ENCODE measurements around the gene FKBP2. TPM values are rescaled to one million over a fixed set of nuclear protein-coding genes. Genes with fewer than 3 reads are reported as not detected.
A peak's percentile ranks its signal among the peaks of the same experiment; 100 is the strongest.

Gene FKBP2
- polyA plus RNA-seq, 3 donors from 2014 or later, result 110 to 142 (median 130) TPM

GRCh38 chr11:64208086-64208795, 32.7 kb upstream of the FKBP2 start:
- DNase-seq, result no peak
- Mint-ChIP-seq H3K36me3 (peaks cover 14 to 24% (median 19%) of the 10 kb centered on the region in 3 donors), H3K27me3 (ENCODE audit: low read depth in 3 of 3) (peaks cover 5 to 11% (median 6%) of the 10 kb centered on the region in 3 donors), H3K4me1 (peaks cover 43 to 45% of the 10 kb centered on the region in 2 donors), H3K4me3 (peak overlapping the region; percentile 90 to 95 (median 91)), H3K9me3 (no peaks in the 10 kb centered on the region), H3K27ac (peak overlapping the region; percentile 91 to 96 (median 95))

GRCh38 chr11:64208796-64209562, 31.9 kb upstream of the FKBP2 start:
- DNase-seq, result no peak
- Mint-ChIP-seq H3K9me3 (no peaks in the 10 kb centered on the region), H3K4me3 (peak overlapping the region; percentile 31 to 91 (median 54)), H3K4me1 (peaks cover 44 to 45% of the 10 kb centered on the region in 2 donors), H3K27me3 (ENCODE audit: low read depth in 3 of 3) (peaks cover 5 to 10% (median 6%) of the 10 kb centered on the region in 3 donors), H3K36me3 (peaks cover 14 to 19% (median 15%) of the 10 kb centered on the region in 3 donors), H3K27ac (peak overlapping the region; percentile 79 to 96 (median 95))

DNA sequence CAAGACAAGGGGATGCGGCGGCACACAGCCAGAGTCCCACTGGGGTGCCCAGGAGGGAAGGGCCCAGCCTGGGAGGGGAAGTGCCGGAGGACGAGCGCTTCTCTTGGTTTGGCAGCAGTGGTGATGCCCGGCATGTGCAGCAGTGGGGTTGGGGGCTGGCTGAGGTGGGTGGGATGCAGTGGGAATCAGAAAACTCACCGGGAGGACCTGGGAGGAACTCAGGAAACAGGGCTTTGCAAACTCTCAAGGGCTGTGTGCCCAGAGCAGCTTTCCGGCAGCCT, 31.4 kb upstream of the FKBP2 start:
- peak overlapping the region in 3 of 5 donors; percentile 41 to 47 (median 44) for H3K4me3 Mint-ChIP-seq
- peaks cover 39 to 41% of the 10 kb centered on the region in 2 donors for H3K4me1 Mint-ChIP-seq

DNA sequence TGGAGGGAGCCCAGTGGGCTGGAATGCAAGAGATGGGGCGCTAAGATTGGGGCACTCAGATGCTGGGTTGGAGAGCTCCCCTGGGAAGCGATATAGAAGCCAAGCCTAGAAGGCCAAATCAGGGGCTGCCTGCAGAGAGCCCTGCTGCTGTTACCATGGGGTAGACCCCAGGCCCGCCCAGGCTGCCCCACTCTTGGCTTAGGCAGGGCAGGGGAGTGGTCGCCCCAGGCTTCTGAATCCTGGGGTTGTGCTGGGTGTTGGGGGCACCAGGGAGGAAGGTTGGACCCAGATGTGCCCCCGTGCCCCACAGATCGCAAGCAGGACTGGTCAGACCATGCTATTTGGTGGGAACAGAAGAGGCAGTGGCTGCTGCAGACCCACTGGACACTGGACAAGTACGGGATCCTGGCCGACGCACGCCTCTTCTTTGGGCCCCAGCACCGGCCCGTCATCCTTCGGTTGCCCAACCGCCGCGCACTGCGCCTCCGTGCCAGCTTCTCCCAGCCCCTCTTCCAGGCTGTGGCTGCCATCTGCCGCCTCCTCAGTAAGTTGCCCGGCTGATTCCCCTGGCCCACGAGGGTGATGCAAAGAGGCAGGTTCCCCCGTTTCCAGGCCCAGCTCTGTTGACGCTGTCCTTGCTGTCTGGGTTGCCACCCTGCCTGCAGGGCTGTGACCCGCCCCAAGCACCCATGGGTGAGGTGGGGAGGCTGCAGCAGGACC, 30.4 kb upstream of the FKBP2 start:
- peaks cover 12 to 17% (median 14%) of the 10 kb centered on the region in 3 donors for H3K36me3 Mint-ChIP-seq
- no peaks in the 10 kb centered on the region for H3K9me3 Mint-ChIP-seq
- H3K27ac Mint-ChIP-seq, result peak overlapping the region in 5 of 6 donors; percentile 20 to 95 (median 60)
- peaks cover 39 to 43% of the 10 kb centered on the region in 2 donors for H3K4me1 Mint-ChIP-seq
- H3K27me3 Mint-ChIP-seq (ENCODE audit: low read depth in 3 of 3), result peaks cover 2 to 6% (median 5%) of the 10 kb centered on the region in 3 donors
- no peak for DNase-seq
- no peak overlapping the region for H3K4me3 Mint-ChIP-seq

More for the DNA sequence above, 31.4 kb upstream of the FKBP2 start:
- Mint-ChIP-seq H3K36me3 (peaks cover 11 to 14% (median 11%) of the 10 kb centered on the region in 3 donors), H3K27me3 (ENCODE audit: low read depth in 3 of 3) (peaks cover 4 to 8% (median 6%) of the 10 kb centered on the region in 3 donors), H3K27ac (peak overlapping the region; percentile 20 to 96 (median 60)), H3K9me3 (no peaks in the 10 kb centered on the region)
- DNase-seq, result no peak

- H3K27ac Mint-ChIP-seq, result peak overlapping the region in 2 of 6 donors; percentile 3 to 30
- H3K36me3 Mint-ChIP-seq, result peaks cover 12 to 17% (median 14%) of the 10 kb centered on the region in 3 donors
- no peaks in the 10 kb centered on the region for H3K9me3 Mint-ChIP-seq
- H3K27me3 Mint-ChIP-seq (ENCODE audit: low read depth in 3 of 3), result peaks cover 2 to 6% (median 5%) of the 10 kb centered on the region in 3 donors
- DNase-seq, result no peak
- H3K4me3 Mint-ChIP-seq, result no peak overlapping the region
- peaks cover 32 to 36% of the 10 kb centered on the region in 2 donors for H3K4me1 Mint-ChIP-seq
Observed at GRCh38 chr11:64211181-64211872, 29.6 kb upstream of the FKBP2 start.

DNA sequence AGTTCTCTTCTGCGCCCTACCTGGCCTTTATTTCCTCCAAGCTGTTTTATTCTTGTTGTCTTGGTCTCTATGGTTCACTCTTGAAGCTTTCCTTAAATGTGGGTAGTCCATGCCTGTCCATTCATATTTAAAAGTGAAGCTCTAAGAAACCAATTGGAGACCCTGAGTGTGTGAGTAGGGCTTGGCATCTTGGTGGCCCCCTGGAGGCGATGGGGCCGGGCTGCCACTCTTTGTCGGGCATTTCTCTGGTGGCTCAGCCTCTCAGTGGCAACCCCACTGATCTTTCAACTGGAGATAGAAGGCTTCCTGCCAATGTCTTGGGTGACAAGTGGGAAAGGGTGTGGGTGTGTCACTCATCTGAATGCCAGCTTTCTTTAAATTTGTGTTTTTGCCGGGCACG, 24.0 kb upstream of the FKBP2 start:
- H3K9me3 Mint-ChIP-seq, result no peaks in the 10 kb centered on the region
- no peak overlapping the region for H3K4me3 Mint-ChIP-seq
- peaks cover 0 to 2% (median 0%) of the 10 kb centered on the region in 3 donors for H3K27me3 Mint-ChIP-seq (ENCODE audit: low read depth in 3 of 3)
- no peak for DNase-seq
- H3K4me1 Mint-ChIP-seq, result peaks cover 6 to 26% of the 10 kb centered on the region in 2 donors
- H3K36me3 Mint-ChIP-seq, result peaks cover 12 to 22% (median 13%) of the 10 kb centered on the region in 3 donors
- H3K27ac Mint-ChIP-seq, result peak overlapping the region in 3 of 6 donors; percentile 9 to 39 (median 28)

GRCh38 chr11:64218628-64219353, 22.1 kb upstream of the FKBP2 start:
- H3K9me3 Mint-ChIP-seq, result no peaks in the 10 kb centered on the region
- DNase-seq, result no peak
- peaks cover 0 to 2% (median 0%) of the 10 kb centered on the region in 3 donors for H3K27me3 Mint-ChIP-seq (ENCODE audit: low read depth in 3 of 3)
- peaks cover 5 to 14% of the 10 kb centered on the region in 2 donors for H3K4me1 Mint-ChIP-seq
- peak overlapping the region in 3 of 6 donors; percentile 6 to 50 (median 8) for H3K27ac Mint-ChIP-seq
- H3K36me3 Mint-ChIP-seq, result peaks cover 4 to 13% (median 6%) of the 10 kb centered on the region in 3 donors
- no peak overlapping the region for H3K4me3 Mint-ChIP-seq

DNA sequence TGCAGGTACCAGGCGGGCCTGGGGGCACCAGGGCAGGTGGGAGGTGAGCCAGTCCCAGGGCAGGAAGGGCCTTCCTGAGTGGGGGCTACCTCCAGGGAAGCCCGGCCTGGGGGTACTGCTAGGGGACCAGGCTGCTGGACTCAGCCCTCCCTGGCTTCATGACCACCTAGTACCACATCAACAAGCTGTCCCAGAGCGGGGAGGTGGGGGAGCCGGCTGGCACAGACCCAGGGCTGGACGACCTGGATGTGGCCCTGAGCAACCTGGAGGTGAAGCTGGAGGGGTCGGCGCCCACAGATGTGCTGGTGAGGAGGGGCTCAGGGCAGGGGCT, 21.6 kb upstream of the FKBP2 start:
- H3K27me3 Mint-ChIP-seq (ENCODE audit: low read depth in 3 of 3), result peaks cover 0 to 3% (median 0%) of the 10 kb centered on the region in 3 donors
- H3K36me3 Mint-ChIP-seq, result peaks cover 4 to 11% (median 4%) of the 10 kb centered on the region in 3 donors
- H3K4me1 Mint-ChIP-seq, result peaks cover 3 to 10% of the 10 kb centered on the region in 2 donors
- no peak overlapping the region for H3K27ac Mint-ChIP-seq
- no peaks in the 10 kb centered on the region for H3K9me3 Mint-ChIP-seq
- no peak for DNase-seq
- H3K4me3 Mint-ChIP-seq, result no peak overlapping the region

DNA sequence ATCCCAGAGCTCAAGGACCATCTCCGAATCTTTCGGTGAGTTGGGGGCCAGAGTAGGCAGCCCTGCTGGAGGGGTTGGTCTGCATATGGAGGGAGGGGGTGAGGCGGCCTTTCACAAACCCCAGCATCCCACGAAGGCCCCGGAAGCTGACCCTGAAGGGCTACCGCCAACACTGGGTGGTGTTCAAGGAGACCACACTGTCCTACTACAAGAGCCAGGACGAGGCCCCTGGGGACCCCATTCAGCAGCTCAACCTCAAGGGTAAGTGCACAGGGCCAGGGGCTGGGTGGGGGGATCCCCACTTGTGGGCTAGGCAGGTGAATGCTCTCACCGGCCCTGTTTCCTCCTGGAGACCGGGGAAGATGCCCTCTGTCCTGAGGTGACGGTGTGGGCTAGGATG, 21.1 kb upstream of the FKBP2 start:
- Mint-ChIP-seq H3K4me3 (no peak overlapping the region), H3K27me3 (ENCODE audit: low read depth in 3 of 3) (peaks cover 0 to 4% (median 0%) of the 10 kb centered on the region in 3 donors), H3K27ac (no peak overlapping the region), H3K36me3 (peaks cover 4 to 11% (median 4%) of the 10 kb centered on the region in 3 donors), H3K4me1 (peaks cover 3 to 10% of the 10 kb centered on the region in 2 donors), H3K9me3 (no peaks in the 10 kb centered on the region)
- DNase-seq, result no peak

GRCh38 chr11:64220271-64220670, 20.6 kb upstream of the FKBP2 start:
- H3K36me3 Mint-ChIP-seq, result peaks cover under 1 to 6% (median under 1%) of the 10 kb centered on the region in 3 donors
- peaks cover 0 to 4% (median 0%) of the 10 kb centered on the region in 3 donors for H3K27me3 Mint-ChIP-seq (ENCODE audit: low read depth in 3 of 3)
- H3K4me3 Mint-ChIP-seq, result no peak overlapping the region
- no peaks in the 10 kb centered on the region for H3K9me3 Mint-ChIP-seq
- DNase-seq, result no peak
- H3K27ac Mint-ChIP-seq, result no peak overlapping the region
- peaks cover 6 to 9% of the 10 kb centered on the region in 2 donors for H3K4me1 Mint-ChIP-seq

GRCh38 chr11:64220798-64221197, 20.1 kb upstream of the FKBP2 start:
- no peaks in the 10 kb centered on the region for H3K9me3 Mint-ChIP-seq
- H3K4me1 Mint-ChIP-seq, result peaks cover 9 to 11% of the 10 kb centered on the region in 2 donors
- H3K4me3 Mint-ChIP-seq, result no peak overlapping the region
- peaks cover 0 to 5% (median 0%) of the 10 kb centered on the region in 3 donors for H3K36me3 Mint-ChIP-seq
- peaks cover 0 to 5% (median 0%) of the 10 kb centered on the region in 3 donors for H3K27me3 Mint-ChIP-seq (ENCODE audit: low read depth in 3 of 3)
- DNase-seq, result no peak
- H3K27ac Mint-ChIP-seq, result peak overlapping the region in 1 of 6 donors; percentile 29

DNA sequence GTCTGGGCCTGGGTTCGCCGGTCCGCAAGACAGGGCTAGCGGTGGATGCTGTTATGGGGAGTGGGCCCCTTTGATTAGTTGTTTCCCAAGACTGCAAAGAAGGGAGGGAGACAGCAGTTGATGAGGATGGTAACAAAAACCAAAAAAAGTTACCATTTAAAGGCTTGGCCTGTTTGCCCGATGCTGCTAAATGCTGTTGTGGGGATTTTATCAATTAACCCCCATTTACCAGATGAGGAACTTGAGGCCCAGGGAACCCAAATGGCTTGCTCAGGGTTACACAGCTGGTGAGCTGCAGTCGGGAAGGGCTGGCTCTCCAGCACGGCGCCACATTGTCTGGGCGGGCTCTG, 18.3 kb upstream of the FKBP2 start:
- Mint-ChIP-seq H3K9me3 (no peaks in the 10 kb centered on the region), H3K4me3 (no peak overlapping the region), H3K27ac (no peak overlapping the region), H3K4me1 (peaks cover 19 to 20% of the 10 kb centered on the region in 2 donors), H3K36me3 (peaks cover 0 to 5% (median 0%) of the 10 kb centered on the region in 3 donors), H3K27me3 (ENCODE audit: low read depth in 3 of 3) (peaks cover 0 to 6% (median 2%) of the 10 kb centered on the region in 3 donors)
- DNase-seq, result no peak
